T-helper 2 cell treated with Interferon-gamma antibody and Interleukin-4, amounts not matched to agents 5 μg/mL and 100 μg/mL, for 36 hours (primary cell): ENCODE results near the gene GAREM2.
"Not testable (repeated sequence)": the region's sequence is repeated elsewhere in the genome, so short reads cannot be mapped to it uniquely, and the experiment has no call there.

Source experiments
- DNase-seq: peaks from one replicate; pipeline ENCODE4 v3.0.0; 2021; ENCODE audit warnings: low spot score
- H3K27ac Mint-ChIP-seq: one replicate; pipeline ENCODE4 v1.8.0; 2021; ENCODE audit warnings: mild to moderate bottlenecking, mixed read lengths
- H3K27me3 Mint-ChIP-seq: one replicate; pipeline ENCODE4 v1.8.0; 2021; ENCODE audit warnings: low read depth, mixed read lengths
- H3K36me3 Mint-ChIP-seq: one replicate; pipeline ENCODE4 v1.8.0; 2021; ENCODE audit warnings: low read depth, mixed read lengths
- H3K4me1 Mint-ChIP-seq: one replicate; pipeline ENCODE4 v1.8.0; 2021; ENCODE audit warnings: low read depth, mixed read lengths
- H3K4me3 Mint-ChIP-seq: one replicate; pipeline ENCODE4 v1.8.0; 2022; ENCODE audit warnings: mild to moderate bottlenecking, moderate library complexity, mixed read lengths
- H3K9me3 Mint-ChIP-seq: one replicate; pipeline ENCODE4 v1.8.0; 2021; ENCODE audit warnings: mixed read lengths

GAREM2 gene

GRCh38 chr2:26161926-26162325 lies 11.0 kb upstream of the GAREM2 start:
- H3K27me3 Mint-ChIP-seq: peaks cover 10% of the 10 kb centered on the region
- no peak overlapping the region for H3K4me3 Mint-ChIP-seq
- H3K4me1 Mint-ChIP-seq: no peaks in the 10 kb centered on the region
- H3K27ac Mint-ChIP-seq: no peak overlapping the region
- H3K36me3 Mint-ChIP-seq: no peaks in the 10 kb centered on the region
- H3K9me3 Mint-ChIP-seq: no peaks in the 10 kb centered on the region
- DNase-seq: no peak

- Mint-ChIP-seq H3K9me3 (no peaks in the 10 kb centered on the region), H3K4me1 (no peaks in the 10 kb centered on the region)
Measured at GRCh38 chr2:26162963-26163362, 9.9 kb upstream of the GAREM2 start.

GRCh38 chr2:26164231-26164630 lies 8.7 kb upstream of the GAREM2 start:
- Mint-ChIP-seq H3K27ac (no peak overlapping the region), H3K36me3 (no peaks in the 10 kb centered on the region), H3K9me3 (no peaks in the 10 kb centered on the region), H3K4me3 (no peak overlapping the region), H3K27me3 (peaks cover 12% of the 10 kb centered on the region), H3K4me1 (no peaks in the 10 kb centered on the region)
- no peak for DNase-seq

More at GRCh38 chr2:26162963-26163362, 9.9 kb upstream of the GAREM2 start:
- Mint-ChIP-seq H3K27me3 (peaks cover 12% of the 10 kb centered on the region), H3K27ac (no peak overlapping the region), H3K4me3 (no peak overlapping the region), H3K36me3 (no peaks in the 10 kb centered on the region)
- DNase-seq: no peak

GRCh38 chr2:26164641-26165211 lies 8.2 kb upstream of the GAREM2 start:
- Mint-ChIP-seq H3K36me3 (no peaks in the 10 kb centered on the region), H3K4me1 (no peaks in the 10 kb centered on the region), H3K9me3 (no peaks in the 10 kb centered on the region), H3K27ac (no peak overlapping the region), H3K4me3 (no peak overlapping the region), H3K27me3 (peaks cover 14% of the 10 kb centered on the region)
- no peak for DNase-seq

- H3K27me3 Mint-ChIP-seq: peaks cover 15% of the 10 kb centered on the region
- no peaks in the 10 kb centered on the region for H3K9me3 Mint-ChIP-seq
- H3K36me3 Mint-ChIP-seq: no peaks in the 10 kb centered on the region
- H3K27ac Mint-ChIP-seq: no peak overlapping the region
- H3K4me1 Mint-ChIP-seq: no peaks in the 10 kb centered on the region
- H3K4me3 Mint-ChIP-seq: no peak overlapping the region
- no peak for DNase-seq
Measured at GRCh38 chr2:26165403-26165802, 7.5 kb upstream of the GAREM2 start.

- H3K27ac Mint-ChIP-seq, DNase-seq, H3K9me3 Mint-ChIP-seq, H3K36me3 Mint-ChIP-seq, H3K4me1 Mint-ChIP-seq, H3K4me3 Mint-ChIP-seq: not testable (repeated sequence)
- peaks cover 22% of the 10 kb centered on the region for H3K27me3 Mint-ChIP-seq
Measured at GRCh38 chr2:26166541-26166940, 6.3 kb upstream of the GAREM2 start.

GRCh38 chr2:26168785-26169184 lies 4.1 kb upstream of the GAREM2 start:
- Mint-ChIP-seq H3K4me3 (no peak overlapping the region), H3K27me3 (peaks cover 29% of the 10 kb centered on the region), H3K36me3 (peaks cover 4% of the 10 kb centered on the region), H3K27ac (no peak overlapping the region), H3K9me3 (no peaks in the 10 kb centered on the region), H3K4me1 (peaks cover 5% of the 10 kb centered on the region)
- no peak for DNase-seq

GRCh38 chr2:26169226-26169625 lies 3.7 kb upstream of the GAREM2 start:
- H3K9me3 Mint-ChIP-seq: no peaks in the 10 kb centered on the region
- no peak overlapping the region for H3K4me3 Mint-ChIP-seq
- H3K4me1 Mint-ChIP-seq: peaks cover 5% of the 10 kb centered on the region
- peaks cover 4% of the 10 kb centered on the region for H3K36me3 Mint-ChIP-seq
- H3K27me3 Mint-ChIP-seq: peaks cover 30% of the 10 kb centered on the region
- no peak for DNase-seq
- no peak overlapping the region for H3K27ac Mint-ChIP-seq

- Mint-ChIP-seq H3K4me3 (no peak overlapping the region), H3K4me1 (peaks cover 5% of the 10 kb centered on the region), H3K36me3 (peaks cover 4% of the 10 kb centered on the region), H3K27me3 (peaks cover 34% of the 10 kb centered on the region), H3K27ac (no peak overlapping the region), H3K9me3 (no peaks in the 10 kb centered on the region)
- DNase-seq: no peak
Measured at GRCh38 chr2:26169681-26170414, 3.0 kb upstream of the GAREM2 start.

- peaks cover 5% of the 10 kb centered on the region for H3K4me1 Mint-ChIP-seq
- DNase-seq: no peak
- no peak overlapping the region for H3K27ac Mint-ChIP-seq
- no peaks in the 10 kb centered on the region for H3K9me3 Mint-ChIP-seq
- peak overlapping the region; percentile 34 for H3K4me3 Mint-ChIP-seq
- H3K36me3 Mint-ChIP-seq: peaks cover 4% of the 10 kb centered on the region
- H3K27me3 Mint-ChIP-seq: peaks cover 42% of the 10 kb centered on the region
Measured at GRCh38 chr2:26170795-26171194, 2.1 kb upstream of the GAREM2 start.

- H3K27ac Mint-ChIP-seq: no peak overlapping the region
- no peak for DNase-seq
- peaks cover 4% of the 10 kb centered on the region for H3K36me3 Mint-ChIP-seq
- H3K9me3 Mint-ChIP-seq: no peaks in the 10 kb centered on the region
- H3K4me3 Mint-ChIP-seq: peak overlapping the region; percentile 87
- H3K27me3 Mint-ChIP-seq: peaks cover 46% of the 10 kb centered on the region
- H3K4me1 Mint-ChIP-seq: peaks cover 5% of the 10 kb centered on the region
Measured at GRCh38 chr2:26172189-26172870, 558 bp upstream of the GAREM2 start.

GRCh38 chr2:26173776-26174482 lies 1.0 kb downstream of the GAREM2 start:
- no peak overlapping the region for H3K27ac Mint-ChIP-seq
- no peak for DNase-seq
- H3K4me3 Mint-ChIP-seq: peak overlapping the region; percentile 64

GRCh38 chr2:26174691-26175465 lies 2.0 kb downstream of the GAREM2 start:
- H3K4me3 Mint-ChIP-seq: peak overlapping the region; percentile 64
- DNase-seq: no peak
- peaks cover 57% of the 10 kb centered on the region for H3K27me3 Mint-ChIP-seq
- H3K36me3 Mint-ChIP-seq: peaks cover 4% of the 10 kb centered on the region
- H3K4me1 Mint-ChIP-seq: peaks cover 8% of the 10 kb centered on the region
- no peaks in the 10 kb centered on the region for H3K9me3 Mint-ChIP-seq
- H3K27ac Mint-ChIP-seq: no peak overlapping the region

More at GRCh38 chr2:26173776-26174482, 1.0 kb downstream of the GAREM2 start:
- Mint-ChIP-seq H3K36me3 (peaks cover 4% of the 10 kb centered on the region), H3K27me3 (peaks cover 56% of the 10 kb centered on the region), H3K4me1 (peaks cover 5% of the 10 kb centered on the region), H3K9me3 (no peaks in the 10 kb centered on the region)
